Measurements from ENCODE around the gene TMEM203. TPM values are rescaled to one million over a fixed set of nuclear protein-coding genes. Genes with fewer than 3 reads are reported as not detected.

Gene TMEM203
- total RNA-seq, 2 experiments from 2014 or later, result 30.0 to 31.1 TPM

- H3K36me3 Mint-ChIP-seq, result peaks cover 5% of the 10 kb centered on the region
- intact Hi-C loops (cut with micrococcal nuclease), result no loop called here
- no peak overlapping the region for H3K27ac Mint-ChIP-seq
- peaks cover 3% of the 10 kb centered on the region for H3K27me3 Mint-ChIP-seq
- CTCF ChIA-PET, result interaction anchor here (0.6 kb wide), 1 partner anchor 58 kb away, joined by 4 read pairs; no protein-coding TSS in a partner anchor
- H3K9me3 Mint-ChIP-seq, result no peaks in the 10 kb centered on the region
- H3K4me3 Mint-ChIP-seq, result no peak overlapping the region
- H3K4me1 Mint-ChIP-seq (ENCODE audit: low read depth), result no peaks in the 10 kb centered on the region
- no peak for DNase-seq
- POLR2A ChIA-PET, result no interaction called here
Observed at GRCh38 chr9:137178201-137178938, 27.1 kb downstream of the TMEM203 start.

GRCh38 chr9:137176302-137177182, 28.9 kb downstream of the TMEM203 start:
- Mint-ChIP-seq H3K27ac (no peak overlapping the region), H3K36me3 (no peaks in the 10 kb centered on the region), H3K9me3 (no peaks in the 10 kb centered on the region), H3K27me3 (peaks cover 6% of the 10 kb centered on the region), H3K4me3 (no peak overlapping the region), H3K4me1 (ENCODE audit: low read depth) (no peaks in the 10 kb centered on the region)
- DNase-seq, result peak; percentile 45
- ChIA-PET POLR2A (no interaction called here), CTCF (interaction anchor here (0.6 to 3.2 kb wide), 17 partner anchors 13 to 358 kb away, joined by 3 to 13 read pairs (median 3); partner anchors contain the start of genes CYSRT1, MAN1B1, RNF224 and SSNA1)
- intact Hi-C loops (cut with micrococcal nuclease), result no loop called here

- DNase-seq, result peak; percentile 54
- ChIA-PET POLR2A (no interaction called here), CTCF (interaction anchor here (1.0 to 3.2 kb wide), 5 partner anchors 46 to 80 kb away, joined by 3 to 13 read pairs (median 3); partner anchors contain the start of gene TUBB4B)
- no peaks in the 10 kb centered on the region for H3K9me3 Mint-ChIP-seq
- no peaks in the 10 kb centered on the region for H3K36me3 Mint-ChIP-seq
- H3K4me1 Mint-ChIP-seq (ENCODE audit: low read depth), result no peaks in the 10 kb centered on the region
- intact Hi-C loops (cut with micrococcal nuclease), result no loop called here
- H3K27me3 Mint-ChIP-seq, result peaks cover 9% of the 10 kb centered on the region
- H3K27ac Mint-ChIP-seq, result no peak overlapping the region
- H3K4me3 Mint-ChIP-seq, result no peak overlapping the region
Observed at GRCh38 chr9:137175345-137175961, 30.0 kb downstream of the TMEM203 start.

DNA sequence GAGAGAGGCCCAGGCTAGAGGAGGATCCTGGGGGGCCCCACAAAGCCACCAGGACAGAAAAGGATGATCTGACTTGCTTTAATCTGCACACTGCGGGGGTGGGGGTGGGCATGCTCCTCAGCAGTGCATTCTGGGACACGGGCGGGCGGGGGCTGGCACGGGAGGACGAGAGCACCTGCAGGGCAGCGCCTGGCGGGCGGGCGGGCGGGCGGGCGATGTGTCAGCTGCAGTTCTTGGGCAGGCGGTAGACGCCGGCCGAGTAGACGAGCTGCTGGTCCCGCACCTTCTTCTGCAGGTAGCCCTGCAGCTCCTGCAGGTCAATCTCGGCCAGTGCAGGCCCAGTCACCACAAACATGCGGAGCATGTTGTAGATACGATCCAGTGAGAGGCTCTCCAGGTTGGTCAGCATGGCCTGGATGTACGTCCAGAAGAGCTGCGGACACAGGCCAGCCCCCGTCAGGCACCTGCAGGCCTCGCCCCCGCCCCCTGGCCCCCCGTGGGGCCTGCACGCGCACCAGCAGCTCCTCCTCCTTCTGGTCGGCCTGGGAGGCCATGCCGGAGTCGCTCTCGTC, 30.6 kb downstream of the TMEM203 start:
- no peak overlapping the region for H3K4me3 Mint-ChIP-seq
- H3K27me3 Mint-ChIP-seq, result peaks cover 15% of the 10 kb centered on the region
- intact Hi-C loops (cut with micrococcal nuclease), result no loop called here
- ChIA-PET CTCF (interaction anchor here (0.6 to 3.2 kb wide), 4 partner anchors 38 to 107 kb away, joined by 3 to 13 read pairs (median 6); no protein-coding TSS in a partner anchor), POLR2A (interaction anchor here (0.5 kb wide), 1 partner anchor 87 kb away, joined by 3 read pairs; no protein-coding TSS in a partner anchor)
- no peaks in the 10 kb centered on the region for H3K4me1 Mint-ChIP-seq (ENCODE audit: low read depth)
- H3K27ac Mint-ChIP-seq, result no peak overlapping the region
- no peaks in the 10 kb centered on the region for H3K36me3 Mint-ChIP-seq
- DNase-seq, result peak; percentile 45
- no peaks in the 10 kb centered on the region for H3K9me3 Mint-ChIP-seq

- Mint-ChIP-seq H3K4me1 (ENCODE audit: low read depth) (no peaks in the 10 kb centered on the region), H3K27ac (no peak overlapping the region), H3K27me3 (peaks cover 17% of the 10 kb centered on the region), H3K36me3 (no peaks in the 10 kb centered on the region), H3K4me3 (no peak overlapping the region), H3K9me3 (no peaks in the 10 kb centered on the region)
- POLR2A ChIA-PET, result interaction anchor here (0.5 kb wide), 1 partner anchor 86 kb away, joined by 3 read pairs; no protein-coding TSS in a partner anchor
- CTCF ChIA-PET, result interaction anchor here (1.1 to 3.2 kb wide), 3 partner anchors 37 to 62 kb away, joined by 3 to 13 read pairs (median 6); no protein-coding TSS in a partner anchor
- intact Hi-C loops (cut with micrococcal nuclease), result no loop called here
- DNase-seq, result no peak
Observed at GRCh38 chr9:137173796-137174664, 31.4 kb downstream of the TMEM203 start.

- DNase-seq, result no peak
- H3K4me1 Mint-ChIP-seq (ENCODE audit: low read depth), result peaks cover 2% of the 10 kb centered on the region
- no peaks in the 10 kb centered on the region for H3K9me3 Mint-ChIP-seq
- H3K27me3 Mint-ChIP-seq, result peaks cover 19% of the 10 kb centered on the region
- ChIA-PET CTCF (interaction anchor here (1.8 kb wide), 1 partner anchor 63 kb away, joined by 6 read pairs; no protein-coding TSS in a partner anchor), POLR2A (no interaction called here)
- H3K36me3 Mint-ChIP-seq, result no peaks in the 10 kb centered on the region
- H3K4me3 Mint-ChIP-seq, result no peak overlapping the region
- no peak overlapping the region for H3K27ac Mint-ChIP-seq
- intact Hi-C loops (cut with micrococcal nuclease), result no loop called here
Observed at GRCh38 chr9:137172901-137173795, 32.3 kb downstream of the TMEM203 start.

DNA sequence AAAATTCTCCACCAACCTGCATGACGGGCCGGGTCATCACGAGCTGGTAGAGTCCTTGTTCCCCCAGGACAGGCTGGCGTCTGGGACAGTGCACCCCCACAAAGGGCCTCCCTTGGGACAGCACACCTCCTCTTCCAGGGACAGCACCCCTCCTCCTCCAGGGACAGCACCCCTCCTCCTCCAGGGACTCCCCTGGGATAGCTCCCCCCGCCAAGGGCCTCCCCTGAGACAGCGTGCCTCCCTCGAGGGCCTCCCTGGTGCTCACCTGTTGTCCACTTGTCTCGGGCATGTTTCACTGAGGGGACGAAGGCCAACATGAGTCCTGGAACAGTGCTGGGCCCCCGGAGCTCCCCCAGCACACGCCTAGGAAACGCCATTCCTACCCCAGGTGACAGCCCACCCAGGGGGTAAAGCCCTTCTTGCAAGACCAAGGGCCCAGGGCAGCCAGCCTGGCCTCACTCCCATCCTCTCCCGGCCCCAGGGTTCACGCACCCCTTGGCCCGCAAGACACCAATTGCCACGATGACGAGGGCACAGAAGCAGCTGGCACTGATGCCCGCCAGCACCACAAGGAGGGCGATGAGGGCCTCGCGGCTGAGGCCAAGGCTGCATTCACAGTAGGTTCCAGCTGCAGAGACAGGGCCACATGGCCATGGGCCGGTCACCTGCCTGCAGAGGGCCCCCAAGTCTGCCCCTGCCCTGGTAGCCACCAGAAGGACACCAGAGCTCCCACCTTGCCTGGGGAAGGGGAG, 34.1 kb downstream of the TMEM203 start:
- ChIA-PET POLR2A (interaction anchor here (1.3 kb wide), 1 partner anchor 17 kb away, joined by 5 read pairs; the partner anchor contains the start of genes ANAPC2 and SSNA1), CTCF (interaction anchor here (1.5 kb wide), 1 partner anchor 76 kb away, joined by 5 read pairs; no protein-coding TSS in a partner anchor)
- intact Hi-C loops (cut with micrococcal nuclease), result no loop called here
- no peak overlapping the region for H3K4me3 Mint-ChIP-seq
- DNase-seq, result no peak
- no peaks in the 10 kb centered on the region for H3K36me3 Mint-ChIP-seq
- H3K4me1 Mint-ChIP-seq (ENCODE audit: low read depth), result peaks cover 6% of the 10 kb centered on the region
- peaks cover 26% of the 10 kb centered on the region for H3K27me3 Mint-ChIP-seq
- no peaks in the 10 kb centered on the region for H3K9me3 Mint-ChIP-seq
- H3K27ac Mint-ChIP-seq, result no peak overlapping the region

DNA sequence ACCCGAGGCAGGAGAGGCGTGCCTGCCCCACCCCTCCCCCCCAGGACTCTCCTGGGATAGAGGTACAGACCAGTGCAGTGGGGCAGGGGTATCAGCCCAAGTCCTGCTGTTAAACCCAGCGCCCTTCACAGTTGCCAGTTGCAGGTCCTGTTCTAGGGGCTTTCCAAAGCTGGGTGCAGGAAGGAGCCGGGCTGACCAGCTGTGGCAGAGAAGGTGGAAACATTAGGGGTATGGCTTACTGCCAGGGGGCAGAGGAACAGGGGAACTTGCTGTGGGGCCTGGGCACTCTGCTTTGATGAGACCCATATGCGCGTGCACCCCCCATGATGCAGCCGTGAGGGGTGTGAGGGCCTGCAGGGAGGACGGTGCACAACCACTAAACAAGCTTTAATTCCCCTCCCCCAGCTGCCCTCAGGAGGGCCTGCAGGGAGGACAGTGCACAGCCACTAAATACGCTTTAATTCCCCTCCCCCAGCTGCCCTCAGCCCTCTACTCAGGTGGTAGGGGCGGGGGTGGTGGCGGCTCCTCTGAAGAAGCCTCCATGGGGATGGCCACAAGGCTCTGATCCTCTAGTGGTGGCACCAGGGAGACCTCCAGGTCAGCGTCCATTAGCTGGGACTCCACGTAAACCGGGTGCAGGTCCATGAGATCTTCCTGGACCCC, 34.8 kb downstream of the TMEM203 start:
- Mint-ChIP-seq H3K27ac (no peak overlapping the region), H3K4me3 (no peak overlapping the region), H3K9me3 (no peaks in the 10 kb centered on the region), H3K27me3 (peaks cover 27% of the 10 kb centered on the region), H3K4me1 (ENCODE audit: low read depth) (peaks cover 6% of the 10 kb centered on the region), H3K36me3 (no peaks in the 10 kb centered on the region)
- no peak for DNase-seq
- ChIA-PET CTCF (interaction anchor here (1.2 to 1.5 kb wide), 2 partner anchors 75 to 103 kb away, joined by 3 to 5 read pairs; no protein-coding TSS in a partner anchor), POLR2A (interaction anchor here (1.3 kb wide), 1 partner anchor 18 kb away, joined by 5 read pairs; the partner anchor contains the start of genes ANAPC2 and SSNA1)
- intact Hi-C loops (cut with micrococcal nuclease), result no loop called here

- intact Hi-C loops (cut with micrococcal nuclease), result no loop called here
- H3K9me3 Mint-ChIP-seq, result no peaks in the 10 kb centered on the region
- H3K27ac Mint-ChIP-seq, result no peak within 1 kb of the TSS
- CTCF ChIA-PET, result interaction anchor here (1.2 to 1.5 kb wide), 2 partner anchors 74 to 102 kb away, joined by 3 to 5 read pairs; no protein-coding TSS in a partner anchor
- peaks cover 6% of the 10 kb centered on the region for H3K4me1 Mint-ChIP-seq (ENCODE audit: low read depth)
- DNase-seq, result no peak
- H3K27me3 Mint-ChIP-seq, result peaks cover 33% of the 10 kb centered on the region
- POLR2A ChIA-PET, result no interaction called here
- H3K36me3 Mint-ChIP-seq, result no peaks in the 10 kb centered on the region
- H3K4me3 Mint-ChIP-seq, result no peak within 1 kb of the TSS
Observed at GRCh38 chr9:137169896-137170358, 35.5 kb downstream of the TMEM203 start, which contains the start of gene LRRC26. LRRC26 (minus strand) TSS chr9:137170051; CDS start chr9:137169943, 108 bp downstream.
